Thyroid gland (tissue), 4 donors: ENCODE results near the gene TIAM1.

Experiments used
- POLR2A ChIP-seq, 2 donors: fragments of 450-650 bp; IDR thresholded peaks; one replicate each; pipeline ENCODE4 v1.6.1; 2017; ENCODE audit warnings: antibody characterized with exemption in 2 of 2, mild to moderate bottlenecking in 2 of 2, moderate library complexity in 1 of 2
- TF ChIP-seq, protein P1 (sequence below), 6 experiments: fragments of 200-600 bp in 3 of 6; fragments of 450-650 bp in 3 of 6; sonication (generic) in 3 of 6; IDR thresholded peaks; one replicate each; pipeline ENCODE4 v1.5.1; 2016 to 2019; ENCODE audit warnings: antibody characterized with exemption in 6 of 6, mild to moderate bottlenecking in 2 of 6, inconsistent platforms in 1 of 6, moderate library complexity in 1 of 6

DNA sequence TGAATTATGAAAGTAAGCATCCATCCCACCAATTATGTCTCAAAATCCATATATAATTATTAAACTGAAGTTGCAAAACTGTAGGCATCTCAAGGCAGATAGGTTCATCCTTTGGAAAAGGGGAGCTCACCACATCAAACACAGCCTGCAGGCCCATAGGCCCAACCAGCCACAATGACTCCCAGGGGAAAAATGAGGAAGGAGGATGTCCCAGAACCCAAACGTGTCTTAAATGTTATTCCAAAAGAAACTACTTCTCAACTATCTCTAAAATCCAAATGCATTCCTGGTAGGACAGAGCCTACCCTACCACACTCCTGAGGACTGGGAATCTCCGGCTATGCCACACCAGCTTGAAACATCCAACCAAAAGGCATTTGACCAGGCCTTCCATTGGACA, 12.8 kb downstream of the TIAM1 start:
- TF ChIP-seq, protein P1, sequence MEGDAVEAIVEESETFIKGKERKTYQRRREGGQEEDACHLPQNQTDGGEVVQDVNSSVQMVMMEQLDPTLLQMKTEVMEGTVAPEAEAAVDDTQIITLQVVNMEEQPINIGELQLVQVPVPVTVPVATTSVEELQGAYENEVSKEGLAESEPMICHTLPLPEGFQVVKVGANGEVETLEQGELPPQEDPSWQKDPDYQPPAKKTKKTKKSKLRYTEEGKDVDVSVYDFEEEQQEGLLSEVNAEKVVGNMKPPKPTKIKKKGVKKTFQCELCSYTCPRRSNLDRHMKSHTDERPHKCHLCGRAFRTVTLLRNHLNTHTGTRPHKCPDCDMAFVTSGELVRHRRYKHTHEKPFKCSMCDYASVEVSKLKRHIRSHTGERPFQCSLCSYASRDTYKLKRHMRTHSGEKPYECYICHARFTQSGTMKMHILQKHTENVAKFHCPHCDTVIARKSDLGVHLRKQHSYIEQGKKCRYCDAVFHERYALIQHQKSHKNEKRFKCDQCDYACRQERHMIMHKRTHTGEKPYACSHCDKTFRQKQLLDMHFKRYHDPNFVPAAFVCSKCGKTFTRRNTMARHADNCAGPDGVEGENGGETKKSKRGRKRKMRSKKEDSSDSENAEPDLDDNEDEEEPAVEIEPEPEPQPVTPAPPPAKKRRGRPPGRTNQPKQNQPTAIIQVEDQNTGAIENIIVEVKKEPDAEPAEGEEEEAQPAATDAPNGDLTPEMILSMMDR (IDR thresholded peaks at IDR 0.05): no peak
- TF ChIP-seq POLR2A (IDR thresholded peaks at IDR 0.05): no peak
